Natural killer cell treated with Interleukin-12 subunit alpha and Interleukin-12 subunit beta and Interleukin-15 and Interleukin-18, amount 100 ng/mL, for 72 hours (primary cell): ENCODE data around the gene TBC1D22B. TPM values are rescaled to one million over a fixed set of nuclear protein-coding genes. Genes with fewer than 3 reads are reported as not detected.

ENCODE experiments used
- ATAC-seq, 2 donors: fragments of 150-1000 bp; cut with Tn5 transposase in 1 of 2; sonication (Bioruptor Pico), chemical (Tn5 transposase) in 1 of 2; 2 replicates each; pipeline ENCODE4 v1.10.0; 2021
- DNase-seq: peaks from one replicate; pipeline ENCODE4 v3.0.0; 2022; ENCODE audit warnings: low spot score
- H3K27ac Mint-ChIP-seq, 2 donors: 1 replicate in 1 of 2; 2 replicates in 1 of 2; pipeline ENCODE4 v1.8.0; 2022; ENCODE audit warnings: mixed read lengths in 2 of 2, mild to moderate bottlenecking in 1 of 2, moderate library complexity in 1 of 2
- H3K27me3 Mint-ChIP-seq, 2 donors: 1 replicate in 1 of 2; 2 replicates in 1 of 2; pipeline ENCODE4 v1.8.0; 2022; ENCODE audit warnings: mixed read lengths in 2 of 2
- H3K36me3 Mint-ChIP-seq: one replicate; pipeline ENCODE4 v1.8.0; 2022; ENCODE audit warnings: mixed read lengths
- H3K4me1 Mint-ChIP-seq, 2 donors: 1 replicate in 1 of 2; 2 replicates in 1 of 2; pipeline ENCODE4 v1.8.0; 2022; ENCODE audit warnings: low read depth in 2 of 2, mixed read lengths in 2 of 2, mild to moderate bottlenecking in 1 of 2
- H3K4me3 Mint-ChIP-seq: one replicate; pipeline ENCODE4 v1.8.0; 2022; ENCODE audit warnings: mixed read lengths
- H3K9me3 Mint-ChIP-seq: 2 replicates; pipeline ENCODE4 v1.8.0; 2022; ENCODE audit warnings: mixed read lengths
- total RNA-seq, 2 donors: library from RNA; stranded (reverse); gene quantifications; one replicate each; pipeline ENCODE4 v1.2.3, GENCODE V29; 2022

TBC1D22B gene, protein sequence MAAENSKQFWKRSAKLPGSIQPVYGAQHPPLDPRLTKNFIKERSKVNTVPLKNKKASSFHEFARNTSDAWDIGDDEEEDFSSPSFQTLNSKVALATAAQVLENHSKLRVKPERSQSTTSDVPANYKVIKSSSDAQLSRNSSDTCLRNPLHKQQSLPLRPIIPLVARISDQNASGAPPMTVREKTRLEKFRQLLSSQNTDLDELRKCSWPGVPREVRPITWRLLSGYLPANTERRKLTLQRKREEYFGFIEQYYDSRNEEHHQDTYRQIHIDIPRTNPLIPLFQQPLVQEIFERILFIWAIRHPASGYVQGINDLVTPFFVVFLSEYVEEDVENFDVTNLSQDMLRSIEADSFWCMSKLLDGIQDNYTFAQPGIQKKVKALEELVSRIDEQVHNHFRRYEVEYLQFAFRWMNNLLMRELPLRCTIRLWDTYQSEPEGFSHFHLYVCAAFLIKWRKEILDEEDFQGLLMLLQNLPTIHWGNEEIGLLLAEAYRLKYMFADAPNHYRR
- total RNA-seq: 10 to 100 TPM; 27.3 to 37.8 TPM

DNA sequence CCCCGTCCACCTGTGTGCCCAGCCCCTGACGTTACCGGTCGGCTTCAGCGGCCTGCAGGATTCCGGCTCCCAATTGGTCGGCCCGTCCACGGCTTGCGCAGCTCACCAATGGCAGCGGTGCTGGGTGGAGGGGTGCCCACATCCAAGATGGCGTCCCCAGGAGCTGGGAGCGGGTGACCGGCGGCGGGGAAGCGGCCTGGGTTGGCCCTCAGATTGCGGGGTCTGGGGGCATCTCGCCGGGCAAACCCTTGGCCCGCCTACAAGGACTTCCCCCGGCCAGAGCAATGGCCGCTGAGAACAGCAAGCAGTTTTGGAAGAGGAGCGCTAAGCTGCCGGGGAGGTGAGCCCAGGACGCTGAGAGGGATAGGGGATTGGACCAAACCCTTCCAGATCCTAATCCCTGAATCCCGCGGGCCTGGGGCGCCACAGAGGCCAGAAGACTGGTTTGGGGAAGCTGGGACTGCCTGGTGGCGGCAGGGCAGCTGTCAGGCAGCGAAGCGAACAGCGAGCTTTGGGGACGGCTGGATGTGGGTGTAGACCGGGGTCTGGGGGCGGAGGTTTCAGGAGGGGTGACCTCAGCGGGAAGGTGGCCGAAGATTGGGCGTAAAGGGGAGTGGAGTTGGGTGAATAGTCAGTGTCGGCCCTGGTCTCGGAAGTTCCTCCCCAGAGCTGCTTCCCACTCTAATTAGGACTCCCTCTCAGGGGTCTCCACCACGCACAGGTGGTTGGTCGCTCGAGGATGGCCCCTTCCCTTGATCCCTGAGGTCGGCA, at the start of gene TBC1D22B, which contains the start of gene TMEM217:
TBC1D22B (plus strand) TSS at position 139 of the 771 bp plus-strand sequence; CDS start at position 285, 146 bp downstream.
TMEM217 (minus strand) TSS at position 511 of the 771 bp plus-strand sequence. CDS start 39,114 bp downstream, outside the sequence.
- Mint-ChIP-seq H3K27me3 (peaks cover 0 to 2% of the 10 kb centered on the region in 2 donors), H3K27ac (peak within 1 kb of the TSS; percentile 97 to 99), H3K9me3 (no peaks in the 10 kb centered on the region), H3K4me3 (peak within 1 kb of the TSS; percentile 99), H3K4me1 (peaks cover 52 to 67% of the 10 kb centered on the region in 2 donors), H3K36me3 (peaks cover 11% of the 10 kb centered on the region)
- ATAC-seq (peak; percentile 99), DNase-seq (peak; percentile 98)

DNA sequence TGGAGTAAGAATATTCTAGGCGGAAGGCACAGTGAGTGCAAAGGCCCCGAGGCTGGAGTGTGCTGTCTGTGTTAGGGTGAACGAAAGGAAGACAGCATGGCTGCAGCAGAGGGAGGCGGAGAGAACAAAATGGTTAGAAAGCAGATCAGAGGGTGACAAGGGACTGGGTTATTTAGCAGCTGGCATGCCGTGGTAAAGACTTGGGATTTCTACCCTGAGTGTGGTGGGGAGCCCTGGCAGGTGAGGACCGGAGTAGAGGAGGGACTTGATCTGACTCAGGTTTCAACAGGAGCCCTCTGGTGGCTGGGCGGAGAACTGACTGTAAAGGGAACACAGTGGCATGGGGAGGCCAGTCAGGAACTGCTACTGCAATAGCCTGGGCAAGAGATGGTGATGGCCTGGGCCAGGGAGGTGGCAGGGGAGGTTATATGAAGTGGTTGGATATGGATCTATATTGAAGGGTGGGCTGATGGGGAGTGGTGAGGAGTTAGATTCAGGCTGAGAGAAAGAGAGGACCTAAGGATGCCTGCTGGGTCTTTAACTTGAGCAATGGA, 49.6 kb upstream of the TBC1D22B start:
- Mint-ChIP-seq H3K36me3 (no peaks in the 10 kb centered on the region), H3K27me3 (no peaks in the 10 kb centered on the region), H3K4me1 (peaks cover 51 to 58% of the 10 kb centered on the region in 2 donors), H3K4me3 (peak overlapping the region; percentile 74), H3K27ac (peak overlapping the region; percentile 88 to 89), H3K9me3 (peaks cover 2% of the 10 kb centered on the region)
- peak; percentile 90 for ATAC-seq
- peak; percentile 94 for DNase-seq

DNA sequence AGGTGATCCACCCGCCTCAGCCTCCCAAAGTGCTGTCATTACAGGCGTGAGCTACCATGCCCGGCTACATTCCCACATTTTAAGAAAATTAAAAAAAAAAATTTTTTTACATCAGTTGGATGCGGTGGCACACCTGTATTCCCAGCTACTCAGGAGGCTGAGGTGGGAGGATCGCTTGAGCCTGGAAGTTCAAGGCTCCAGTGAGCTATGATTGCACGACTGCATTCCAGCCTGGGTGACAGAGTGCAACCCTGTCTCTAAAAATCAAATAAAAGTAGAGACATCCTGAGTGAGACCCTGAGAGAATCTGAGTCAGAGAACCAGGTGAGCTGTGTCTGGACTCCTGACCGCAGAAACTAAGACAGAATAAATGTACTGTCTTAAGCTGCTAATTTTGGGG, 48.8 kb upstream of the TBC1D22B start:
- ATAC-seq (no peak), DNase-seq (no peak)
- no peaks in the 10 kb centered on the region for H3K27me3 Mint-ChIP-seq
- peaks cover 2% of the 10 kb centered on the region for H3K9me3 Mint-ChIP-seq
- no peak overlapping the region for H3K4me3 Mint-ChIP-seq
- no peaks in the 10 kb centered on the region for H3K36me3 Mint-ChIP-seq
- H3K4me1 Mint-ChIP-seq: peaks cover 49 to 50% of the 10 kb centered on the region in 2 donors
- H3K27ac Mint-ChIP-seq: peak overlapping the region; percentile 88 to 92

DNA sequence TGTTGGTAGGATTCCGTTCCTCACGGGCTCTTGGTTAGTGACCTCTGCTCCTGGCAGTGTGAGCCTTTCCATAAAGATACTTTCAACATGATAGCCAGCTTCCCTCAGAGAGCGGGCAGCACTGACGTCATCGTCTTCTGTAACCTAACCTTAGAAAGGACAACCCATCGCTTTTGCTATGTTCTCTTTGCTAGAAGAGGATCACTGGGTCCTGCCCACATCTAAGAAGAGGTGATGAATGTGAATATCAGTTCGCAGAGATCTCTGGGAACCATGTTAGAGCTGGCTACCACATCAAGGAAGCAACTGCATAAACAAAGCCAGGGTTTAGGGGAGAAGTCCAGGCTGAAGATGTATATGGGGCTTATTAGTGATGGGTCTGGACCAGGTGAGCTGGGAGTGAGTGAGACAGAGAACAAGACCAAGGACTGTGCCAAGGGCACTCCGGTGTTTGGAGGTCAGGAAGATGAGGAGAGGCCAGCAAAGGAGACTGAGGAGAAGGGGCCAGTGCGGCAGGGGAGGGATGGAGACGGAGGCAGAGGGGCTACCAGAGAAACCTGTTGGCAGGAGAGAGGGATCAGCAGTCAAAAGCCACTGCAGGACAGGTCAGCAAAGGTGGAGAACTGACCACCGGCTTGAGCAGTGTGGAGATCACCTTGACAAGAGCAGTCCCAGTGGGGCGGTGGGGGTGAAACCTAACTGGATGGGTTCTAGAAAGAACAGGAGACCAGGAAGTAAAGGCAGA, 47.9 kb upstream of the TBC1D22B start:
- Mint-ChIP-seq H3K36me3 (no peaks in the 10 kb centered on the region), H3K27me3 (no peaks in the 10 kb centered on the region), H3K27ac (peak overlapping the region; percentile 83 to 92), H3K9me3 (peaks cover 2% of the 10 kb centered on the region), H3K4me1 (peaks cover 43 to 48% of the 10 kb centered on the region in 2 donors), H3K4me3 (peak overlapping the region; percentile 60)
- peak in 1 of 2 donors; percentile 28 for ATAC-seq
- no peak for DNase-seq

DNA sequence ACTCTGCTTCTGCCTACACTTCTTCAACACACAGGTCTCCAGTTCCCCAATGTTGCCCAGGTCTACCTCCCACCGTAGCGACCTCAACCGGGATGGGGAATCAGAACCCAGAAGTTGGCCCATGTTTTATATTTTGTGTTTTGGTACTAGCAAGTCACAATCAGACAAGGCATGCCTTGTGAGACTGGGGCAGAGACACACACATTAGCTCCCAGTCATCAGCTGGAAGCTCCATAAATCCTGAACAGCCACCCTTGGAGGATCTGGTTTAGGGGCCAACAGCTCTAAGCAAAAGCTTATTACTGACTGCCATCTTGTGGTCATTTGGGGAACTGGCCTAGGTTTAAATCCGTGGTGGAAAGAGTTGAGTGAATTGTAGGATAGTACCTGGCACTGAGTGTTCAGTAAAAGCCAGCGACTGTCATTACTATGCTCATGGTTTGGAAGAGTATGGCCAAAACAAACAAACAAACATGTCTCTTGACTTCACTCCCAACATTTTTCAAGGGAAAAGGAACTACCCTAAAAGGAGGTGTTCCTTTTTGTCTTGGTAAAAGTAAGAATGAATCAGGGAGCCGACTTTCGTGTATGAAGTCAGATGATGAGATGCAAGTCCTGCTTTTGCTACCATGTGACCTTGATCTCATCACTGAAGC, 47.1 kb upstream of the TBC1D22B start:
- DNase-seq (peak; percentile 87), ATAC-seq (peak; percentile 64 to 72)
- Mint-ChIP-seq H3K36me3 (no peaks in the 10 kb centered on the region), H3K9me3 (peaks cover 2% of the 10 kb centered on the region), H3K4me1 (peaks cover 40 to 47% of the 10 kb centered on the region in 2 donors), H3K27me3 (no peaks in the 10 kb centered on the region), H3K27ac (peak overlapping the region; percentile 83 to 92), H3K4me3 (no peak overlapping the region)

DNA sequence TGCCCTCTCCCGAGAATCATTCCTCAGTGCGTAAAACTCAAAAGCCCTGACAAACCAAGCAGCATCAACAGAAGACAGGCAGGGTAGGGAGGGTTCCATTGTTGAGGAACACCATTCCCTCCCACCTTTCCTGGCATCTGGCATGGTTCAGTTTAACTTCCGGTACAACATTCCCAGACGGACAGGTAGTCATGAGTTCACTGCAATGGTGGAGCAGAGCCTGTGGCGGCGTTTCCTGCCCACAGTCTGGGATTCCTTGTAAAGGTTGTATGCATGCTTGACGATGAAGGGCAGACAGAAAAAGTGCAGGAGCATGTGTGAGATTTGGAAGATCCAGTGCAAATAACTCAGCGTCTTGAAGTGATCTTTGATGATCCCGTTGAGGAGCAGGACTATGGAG, 45.3 kb upstream of the TBC1D22B start:
- H3K4me1 Mint-ChIP-seq: peaks cover 27 to 39% of the 10 kb centered on the region in 2 donors
- H3K27me3 Mint-ChIP-seq: no peaks in the 10 kb centered on the region
- DNase-seq (no peak), ATAC-seq (no peak)
- H3K9me3 Mint-ChIP-seq: no peaks in the 10 kb centered on the region
- peak overlapping the region in 1 of 2 donors; percentile 83 for H3K27ac Mint-ChIP-seq
- no peaks in the 10 kb centered on the region for H3K36me3 Mint-ChIP-seq
- no peak overlapping the region for H3K4me3 Mint-ChIP-seq

DNA sequence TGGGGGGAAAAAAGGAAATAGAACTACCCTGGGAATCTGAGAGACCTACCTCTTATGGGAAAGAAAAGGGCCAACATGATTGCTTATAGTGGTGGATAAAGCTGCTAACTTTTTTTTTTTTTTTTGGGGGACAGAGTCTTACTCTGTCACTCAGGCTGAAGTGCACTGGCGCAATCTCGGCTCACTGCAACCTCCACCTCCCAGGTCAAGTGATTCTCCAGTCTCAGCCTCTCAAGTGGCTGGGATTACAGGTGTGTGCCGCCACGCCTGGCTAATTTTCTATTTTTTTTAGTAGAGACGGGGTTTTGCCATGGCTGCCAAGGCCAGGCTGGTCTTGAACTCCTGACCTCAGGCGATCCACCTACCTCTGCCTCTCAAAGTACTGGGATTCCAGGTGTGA, 39.5 kb upstream of the TBC1D22B start:
- Mint-ChIP-seq H3K4me3 (no peak overlapping the region), H3K36me3 (no peaks in the 10 kb centered on the region), H3K27me3 (no peaks in the 10 kb centered on the region), H3K4me1 (peaks cover 26 to 34% of the 10 kb centered on the region in 2 donors), H3K27ac (no peak overlapping the region), H3K9me3 (no peaks in the 10 kb centered on the region)
- DNase-seq: no peak
- no peak for ATAC-seq

DNA sequence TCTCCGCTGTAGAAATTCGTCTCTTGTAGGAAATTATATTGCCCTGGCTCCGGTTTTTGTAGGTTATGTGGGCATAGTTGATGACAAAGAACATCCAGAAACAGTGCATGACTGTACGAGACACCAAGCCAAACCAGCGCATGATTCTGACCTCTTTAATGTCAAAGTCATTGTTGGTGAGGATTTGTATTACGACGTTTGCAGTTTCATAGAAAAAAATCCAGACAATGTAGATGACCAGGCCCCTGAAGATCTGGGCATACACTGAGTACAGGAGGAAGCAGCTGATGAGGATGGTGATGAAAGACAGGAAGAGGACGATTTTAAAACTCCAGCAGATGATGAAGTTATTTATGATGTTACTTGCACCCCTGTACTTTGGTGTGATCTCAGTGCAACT, 39.1 kb upstream of the TBC1D22B start:
- H3K36me3 Mint-ChIP-seq: no peaks in the 10 kb centered on the region
- no peaks in the 10 kb centered on the region for H3K27me3 Mint-ChIP-seq
- no peak for ATAC-seq
- no peak for DNase-seq
- peaks cover 28 to 35% of the 10 kb centered on the region in 2 donors for H3K4me1 Mint-ChIP-seq
- H3K9me3 Mint-ChIP-seq: no peaks in the 10 kb centered on the region
- H3K27ac Mint-ChIP-seq: no peak overlapping the region
- no peak overlapping the region for H3K4me3 Mint-ChIP-seq

DNA sequence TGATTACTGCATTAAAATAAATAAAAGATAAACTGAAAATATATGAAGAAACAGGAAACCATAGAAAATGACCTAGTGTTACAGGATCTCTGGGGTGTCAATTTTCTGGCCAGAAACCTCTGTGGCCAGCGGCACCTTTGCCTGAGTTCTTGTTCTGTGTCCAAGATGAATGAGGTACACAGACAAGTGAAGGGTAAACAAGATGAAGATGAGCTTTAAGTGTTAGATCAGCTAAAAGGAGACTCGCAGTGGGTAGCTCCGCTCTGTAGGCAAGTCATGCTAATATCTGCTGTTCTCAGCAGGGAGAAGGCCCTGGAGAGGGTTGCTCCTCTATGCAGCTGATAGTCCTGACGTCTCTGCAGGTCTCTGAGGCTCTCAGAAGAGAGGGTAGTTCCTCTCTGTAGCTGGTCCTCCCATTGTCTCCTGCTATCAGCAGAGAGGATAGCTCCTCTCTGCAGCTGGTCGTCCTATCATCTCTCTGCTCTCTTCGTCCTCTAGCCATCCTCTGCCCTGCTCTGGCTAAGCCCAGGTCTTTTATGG, 35.9 kb upstream of the TBC1D22B start:
- DNase-seq (no peak), ATAC-seq (peak in 1 of 2 donors; percentile 29)
- no peaks in the 10 kb centered on the region for H3K9me3 Mint-ChIP-seq
- H3K27ac Mint-ChIP-seq: peak overlapping the region; percentile 61 to 76
- no peaks in the 10 kb centered on the region for H3K27me3 Mint-ChIP-seq
- H3K4me1 Mint-ChIP-seq: peaks cover 28 to 31% of the 10 kb centered on the region in 2 donors
- H3K4me3 Mint-ChIP-seq: peak overlapping the region; percentile 81
- no peaks in the 10 kb centered on the region for H3K36me3 Mint-ChIP-seq

DNA sequence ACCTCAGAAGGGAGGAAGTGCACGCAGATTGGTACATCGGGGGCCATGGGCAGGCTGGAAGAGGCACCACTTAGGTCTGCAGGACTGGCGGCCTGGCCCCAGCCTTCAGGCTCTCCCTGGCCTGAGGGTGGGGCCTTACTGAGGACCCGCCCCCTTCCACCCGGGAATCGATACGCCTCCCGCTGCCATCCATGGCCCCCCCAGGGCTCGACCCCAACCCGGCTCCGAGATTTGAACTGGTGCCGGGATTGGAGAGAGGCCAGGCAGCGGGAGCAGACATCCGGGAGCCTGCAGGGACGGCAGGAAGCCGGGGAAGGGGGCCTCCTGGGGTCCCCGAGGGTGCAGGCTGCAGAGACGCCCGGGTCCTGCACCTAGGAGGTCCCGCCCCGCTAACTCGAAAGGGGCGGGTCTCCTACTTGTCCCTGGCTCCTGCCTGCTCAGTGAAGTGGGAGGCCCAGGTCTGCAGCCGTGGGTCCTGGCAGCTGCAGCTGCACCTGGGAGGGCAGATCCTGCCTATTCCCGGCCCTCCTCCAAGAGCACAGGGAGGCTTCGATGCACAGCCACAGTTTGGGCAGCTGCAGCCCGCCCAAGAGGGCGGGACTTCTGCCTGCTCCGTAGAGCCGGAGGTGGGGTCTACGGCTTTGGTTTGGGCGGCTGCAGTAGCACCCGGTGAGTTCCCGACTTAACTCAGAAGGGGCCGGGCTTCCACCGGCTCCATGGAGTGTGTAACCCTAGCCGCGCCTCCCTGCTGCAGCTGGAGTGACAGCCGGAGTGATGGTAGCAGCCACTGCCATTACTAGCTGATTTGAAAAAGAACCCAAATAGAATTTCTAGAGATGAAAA, 35.2 kb upstream of the TBC1D22B start:
- peaks cover 28 to 31% of the 10 kb centered on the region in 2 donors for H3K4me1 Mint-ChIP-seq
- no peaks in the 10 kb centered on the region for H3K36me3 Mint-ChIP-seq
- no peaks in the 10 kb centered on the region for H3K27me3 Mint-ChIP-seq
- H3K9me3 Mint-ChIP-seq: no peaks in the 10 kb centered on the region
- H3K27ac Mint-ChIP-seq: peak overlapping the region; percentile 61 to 76
- peak overlapping the region; percentile 82 for H3K4me3 Mint-ChIP-seq
- DNase-seq (peak; percentile 81), ATAC-seq (peak; percentile 95 to 97)

DNA sequence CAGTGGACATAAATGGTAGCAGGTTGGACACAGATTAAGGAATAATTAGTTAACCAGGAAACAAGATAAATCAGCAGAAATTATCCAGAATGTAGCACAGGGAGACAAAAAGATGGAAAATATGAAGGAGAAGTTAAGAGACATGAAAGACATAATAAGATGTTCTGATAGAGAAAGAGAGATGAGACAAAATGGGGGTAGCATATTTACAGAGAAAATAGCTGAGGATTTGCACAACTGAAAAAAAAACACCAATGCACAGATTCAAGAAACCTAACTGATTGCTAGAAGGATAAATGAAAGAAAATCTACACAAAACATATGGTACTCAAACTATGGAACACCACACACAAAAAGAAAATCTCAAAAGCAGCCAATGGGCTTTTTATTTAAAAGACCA, 34.6 kb upstream of the TBC1D22B start:
- peak overlapping the region; percentile 44 to 66 for H3K27ac Mint-ChIP-seq
- H3K9me3 Mint-ChIP-seq: no peaks in the 10 kb centered on the region
- no peak for DNase-seq
- H3K36me3 Mint-ChIP-seq: no peaks in the 10 kb centered on the region
- H3K4me3 Mint-ChIP-seq: peak overlapping the region; percentile 82
- H3K4me1 Mint-ChIP-seq: peaks cover 28 to 31% of the 10 kb centered on the region in 2 donors
- no peaks in the 10 kb centered on the region for H3K27me3 Mint-ChIP-seq
- ATAC-seq: no peak
